Hematopoietic multipotent progenitor cell treated with erythropoietin and hydrocortisone succinate and interleukin-3 and kit ligand, for 17 days (in vitro differentiated cells): Measurements from ENCODE around the gene PDCD4.

ENCODE experiments used
- DNase-seq: peaks from one replicate; pipeline ENCODE4 v3.0.0-alpha.2; 2015; ENCODE audit warnings: low spot score

PDCD4 gene

DNA sequence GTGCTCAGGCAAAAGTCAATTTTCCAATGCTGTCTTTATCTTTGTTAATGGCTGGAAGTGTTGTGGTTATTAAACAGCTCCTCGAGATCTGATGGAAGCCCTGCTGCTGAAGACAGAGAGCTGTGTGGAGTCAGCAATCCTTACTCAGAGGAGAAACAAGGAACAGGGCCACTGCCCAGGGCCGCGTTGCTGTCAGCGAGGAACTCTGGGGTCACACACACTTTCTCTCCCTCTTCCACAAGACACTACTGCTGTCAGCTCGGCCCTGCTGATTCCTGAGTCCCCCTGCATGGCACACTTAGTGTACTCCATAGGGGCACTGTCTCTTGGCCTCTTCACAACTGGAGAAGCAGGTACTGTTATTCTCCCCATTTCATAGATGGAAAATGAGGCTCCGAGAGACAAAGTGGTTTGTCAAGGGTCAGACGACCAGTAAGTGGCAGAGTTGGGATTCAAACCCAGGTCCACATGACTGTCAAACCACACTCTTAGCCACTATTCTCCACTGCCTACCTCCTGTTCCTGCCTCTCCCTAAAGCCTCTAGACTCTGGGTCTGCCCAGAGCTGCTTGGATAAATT lies 29.3 kb upstream of the PDCD4 start:
- no peak for DNase-seq

DNA sequence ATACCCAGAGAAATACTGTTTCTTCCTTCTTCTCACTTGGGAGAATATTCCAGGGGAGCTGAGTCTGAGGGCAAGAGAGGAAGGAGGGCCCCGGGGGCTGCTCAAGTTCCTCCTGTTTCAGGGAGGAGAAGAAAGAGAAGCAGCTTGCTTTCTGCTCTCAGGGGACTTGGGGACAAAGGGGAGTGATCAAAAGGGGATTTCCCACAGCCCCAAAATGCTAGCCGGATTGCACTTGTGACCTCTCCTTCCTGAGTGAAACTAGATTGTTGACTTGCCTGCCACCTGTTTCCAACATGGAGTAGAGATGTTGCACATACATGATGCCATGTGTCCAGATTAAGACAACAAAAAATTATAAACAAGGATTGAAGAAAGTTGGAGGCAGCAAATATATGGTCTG lies 28.7 kb upstream of the PDCD4 start:
- no peak for DNase-seq

DNA sequence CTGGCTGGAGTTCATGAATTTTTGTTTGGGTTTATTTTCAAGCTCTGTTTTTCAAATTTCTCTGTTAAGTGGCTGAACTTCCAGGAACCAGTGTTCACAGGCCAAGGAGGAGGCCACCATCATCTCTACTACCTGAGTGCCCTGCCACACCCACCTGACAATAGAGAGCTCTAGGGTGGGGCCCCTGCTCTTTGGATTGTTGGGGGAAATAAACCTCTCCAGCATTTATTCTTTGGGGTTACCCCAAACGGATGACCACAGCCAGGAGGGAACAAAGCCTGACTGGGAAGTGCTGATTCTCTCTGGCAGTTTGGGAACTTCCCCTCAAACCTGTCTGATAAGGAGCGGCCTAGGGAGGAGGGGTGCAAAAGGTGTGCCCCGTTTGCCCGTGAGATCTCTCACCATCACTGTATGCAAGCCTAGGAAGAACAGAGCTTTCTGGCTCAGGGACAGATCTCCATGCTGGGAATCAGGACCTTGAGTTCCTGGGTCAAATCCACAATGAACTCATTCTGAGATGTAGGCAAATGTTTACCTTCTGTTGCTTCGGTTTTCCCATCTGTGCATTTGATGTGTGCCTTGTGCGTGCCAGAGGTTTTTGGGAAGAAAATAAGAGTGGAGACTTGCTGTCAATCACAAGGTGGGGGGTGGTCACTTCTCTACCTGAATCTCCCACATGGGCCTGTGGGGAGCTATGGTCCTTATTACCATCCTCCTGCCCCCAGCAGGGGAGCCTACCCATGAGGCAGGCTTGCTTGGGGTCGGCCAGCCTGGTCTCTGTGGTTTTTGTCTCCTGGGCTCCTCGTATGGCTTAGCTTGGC lies 27.7 kb upstream of the PDCD4 start:
- no peak for DNase-seq

DNA sequence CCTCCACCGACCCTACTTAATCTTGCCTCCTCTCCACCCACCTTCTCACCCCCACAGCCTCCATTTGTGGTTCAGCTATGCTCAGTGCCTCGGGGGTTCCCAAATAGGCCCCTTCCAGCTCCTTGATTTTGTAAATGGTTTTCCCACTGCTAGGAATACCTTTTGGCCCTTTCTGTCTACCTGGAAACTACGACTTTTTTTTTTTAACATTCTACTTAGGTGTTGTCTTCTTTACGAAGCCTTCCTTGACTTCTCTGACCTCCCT lies 27.2 kb upstream of the PDCD4 start:
- DNase-seq = no peak

DNA sequence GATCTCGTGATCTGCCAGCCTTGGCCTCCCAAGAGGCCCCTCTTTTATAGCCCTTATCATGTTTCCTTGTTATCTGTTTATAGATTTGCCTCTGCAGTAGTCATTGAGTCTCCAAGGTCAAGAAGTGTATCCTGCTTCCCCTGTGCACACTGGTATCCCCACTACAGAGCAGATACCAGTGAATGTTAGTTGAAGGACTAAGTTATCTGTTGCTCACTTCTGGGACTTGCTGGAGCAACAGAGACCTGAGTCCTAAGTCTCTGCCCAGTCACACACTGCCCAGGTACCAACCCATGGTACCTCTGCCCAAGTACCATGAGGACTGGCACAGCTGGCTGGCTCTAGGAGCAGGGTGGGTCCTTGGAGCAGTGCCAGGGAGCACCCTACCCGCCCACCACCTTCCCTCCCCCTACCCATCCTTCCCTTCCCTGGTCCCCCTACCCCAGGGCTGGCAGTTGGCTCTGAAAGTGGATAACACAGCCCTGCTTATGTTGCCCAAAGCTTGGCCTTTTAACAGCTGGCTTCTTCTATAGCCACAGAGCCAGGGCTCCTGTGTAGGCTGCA lies 26.5 kb upstream of the PDCD4 start:
- no peak for DNase-seq

DNA sequence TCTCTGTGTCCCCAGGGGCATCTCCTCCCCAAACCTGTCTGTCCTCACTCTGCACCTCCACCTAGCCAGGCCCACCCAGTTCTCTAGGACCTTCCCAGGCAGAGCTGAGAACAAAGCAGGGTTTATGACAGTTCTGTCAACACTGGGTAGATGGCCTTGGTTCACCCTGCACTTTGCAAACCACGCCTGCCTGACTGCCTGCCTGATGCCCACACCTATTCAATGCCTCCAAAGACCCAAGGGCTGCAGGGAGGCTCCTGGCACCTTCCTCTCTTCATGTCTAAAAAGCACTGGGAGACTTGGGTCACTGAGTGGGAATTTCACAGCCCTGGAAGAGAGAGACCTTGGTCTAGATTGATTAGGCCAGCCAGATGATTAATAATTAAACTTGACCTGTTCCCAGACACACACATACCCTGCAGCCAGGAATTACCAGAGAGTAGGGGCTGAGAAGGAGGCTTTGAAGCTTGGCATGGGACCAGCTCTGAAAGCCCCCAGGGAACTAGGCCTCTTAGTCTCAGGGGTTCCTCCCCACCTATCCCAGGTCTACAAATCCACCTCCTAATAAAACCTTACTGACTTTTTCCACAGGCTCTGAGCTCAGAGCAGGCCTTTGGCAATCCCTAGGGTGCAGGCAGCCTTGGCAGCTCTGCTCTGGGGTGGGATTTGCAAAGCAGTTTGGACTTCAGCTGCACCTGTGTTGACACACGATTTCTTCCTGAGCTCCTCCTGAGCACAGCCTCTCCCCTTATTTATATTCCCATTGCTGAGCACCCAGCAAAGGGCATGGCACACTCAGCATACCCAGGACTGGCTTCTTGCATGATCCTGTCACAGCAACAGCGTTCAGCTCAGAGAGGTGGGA lies 25.7 kb upstream of the PDCD4 start:
- no peak for DNase-seq

DNA sequence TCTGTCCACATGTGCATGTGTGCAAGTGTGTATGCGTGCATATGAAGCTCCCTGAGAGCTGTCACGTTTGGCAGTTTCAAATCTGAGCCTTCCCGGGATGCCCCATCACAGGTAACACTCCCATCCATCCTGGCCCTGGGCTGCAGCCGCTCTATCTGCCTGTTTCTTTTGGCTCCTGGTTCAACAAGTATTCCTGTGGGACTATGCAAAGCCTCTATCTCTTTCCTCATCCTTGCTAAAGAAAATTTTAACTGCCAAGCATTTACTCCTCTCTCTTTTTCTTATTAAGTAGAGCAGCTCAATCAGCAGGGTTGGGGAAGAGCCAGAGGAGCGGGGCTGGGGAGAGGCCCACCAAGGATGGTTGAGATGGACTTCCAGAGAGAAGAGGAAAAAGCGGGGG lies 24.4 kb upstream of the PDCD4 start:
- no peak for DNase-seq

DNA sequence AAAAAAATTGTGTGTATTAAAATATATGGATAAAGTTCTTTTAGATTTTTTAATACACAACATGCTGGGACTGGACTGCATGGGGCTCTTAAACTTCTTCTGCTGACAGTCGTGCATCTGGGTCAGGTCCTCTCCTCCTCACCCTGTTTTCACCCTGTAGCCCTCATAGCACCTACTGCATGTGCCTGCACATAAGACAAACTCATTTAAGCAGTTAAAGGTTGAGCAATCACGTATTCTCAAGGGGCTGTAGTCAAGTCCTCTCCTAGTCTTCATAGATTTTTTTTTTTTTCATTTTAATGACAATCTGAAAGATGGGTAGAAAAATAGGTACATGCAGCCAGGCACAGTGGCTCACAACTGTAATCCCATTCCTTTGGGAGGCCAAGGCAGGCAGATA lies 23.6 kb upstream of the PDCD4 start:
- no peak for DNase-seq

DNA sequence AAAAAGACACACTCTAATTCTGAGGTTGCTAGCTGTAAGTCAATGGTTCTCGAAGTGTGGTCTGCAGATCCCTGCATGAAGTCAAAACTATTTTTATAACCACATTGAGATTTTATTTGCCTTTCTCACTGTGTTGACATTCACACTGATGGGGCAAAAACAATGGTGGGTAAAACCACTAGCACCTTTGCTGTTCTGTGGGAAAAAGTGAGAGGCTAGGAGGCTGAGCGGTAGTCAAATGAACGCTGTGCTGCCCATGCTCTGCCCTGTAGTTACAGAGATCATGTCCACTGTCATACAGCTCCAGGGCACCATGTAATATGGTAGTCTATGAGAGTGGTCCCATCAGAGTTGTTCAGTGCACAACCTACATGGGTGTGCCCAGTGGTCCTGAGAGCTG lies 21.6 kb upstream of the PDCD4 start:
- DNase-seq = no peak

DNA sequence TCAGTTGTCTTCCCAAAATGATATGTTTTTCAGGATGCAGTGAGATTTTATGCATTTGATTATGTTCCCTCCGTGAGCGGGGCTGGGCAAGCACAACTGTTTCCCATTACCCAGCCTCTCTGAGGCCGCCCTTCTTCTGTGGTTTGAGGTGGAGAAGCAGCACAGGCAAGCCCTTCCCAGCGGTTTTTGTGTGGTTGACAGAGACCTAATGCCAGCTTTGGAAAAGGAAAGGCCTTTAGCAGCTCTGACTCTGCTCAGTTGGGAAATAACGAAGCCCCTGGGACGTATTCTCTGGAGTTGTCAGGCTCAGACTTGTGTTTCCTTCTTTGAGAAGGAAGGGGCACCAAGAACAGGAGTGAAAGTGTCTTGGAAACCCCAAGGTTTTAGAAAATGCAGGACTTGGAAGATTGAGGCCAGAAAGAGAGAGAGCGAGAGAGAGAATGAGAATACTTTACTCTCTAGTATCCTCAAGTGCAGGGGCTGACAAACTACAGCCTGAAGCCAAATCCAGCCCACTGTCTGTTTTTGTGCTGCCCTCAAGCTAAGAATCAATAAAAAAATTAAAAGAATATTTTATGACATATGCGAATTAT lies 20.6 kb upstream of the PDCD4 start:
- DNase-seq = no peak

DNA sequence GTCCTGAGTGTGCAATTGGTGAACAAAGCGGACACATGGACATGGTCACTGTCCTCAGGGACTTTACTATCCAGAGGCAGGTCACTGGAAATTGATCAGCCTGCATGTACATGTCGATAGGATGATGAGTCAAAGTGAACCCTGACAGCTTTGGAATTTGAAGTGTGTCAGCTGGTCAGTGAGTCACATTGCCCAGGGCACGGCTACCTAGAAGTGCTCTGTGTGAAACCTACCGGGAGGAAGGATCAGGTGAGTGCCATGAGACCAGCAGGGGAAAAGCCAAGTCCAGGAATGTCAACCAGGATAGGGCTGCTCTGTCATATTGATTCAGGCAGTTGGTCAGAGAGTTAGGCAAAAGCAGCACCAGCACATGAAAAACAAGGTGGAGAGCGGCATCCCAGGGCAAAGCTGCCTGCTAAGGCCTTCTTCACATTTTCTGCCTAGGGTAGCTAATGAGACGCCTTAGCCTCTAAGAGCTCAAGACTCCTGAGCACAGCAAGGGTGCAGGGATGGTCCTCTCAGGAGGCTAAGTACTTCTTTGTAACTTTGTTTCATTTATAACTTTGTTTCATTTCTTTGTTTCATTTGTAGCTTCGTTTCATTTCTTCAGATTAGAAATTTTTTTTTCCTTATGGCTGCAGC lies 19.4 kb upstream of the PDCD4 start:
- no peak for DNase-seq

DNA sequence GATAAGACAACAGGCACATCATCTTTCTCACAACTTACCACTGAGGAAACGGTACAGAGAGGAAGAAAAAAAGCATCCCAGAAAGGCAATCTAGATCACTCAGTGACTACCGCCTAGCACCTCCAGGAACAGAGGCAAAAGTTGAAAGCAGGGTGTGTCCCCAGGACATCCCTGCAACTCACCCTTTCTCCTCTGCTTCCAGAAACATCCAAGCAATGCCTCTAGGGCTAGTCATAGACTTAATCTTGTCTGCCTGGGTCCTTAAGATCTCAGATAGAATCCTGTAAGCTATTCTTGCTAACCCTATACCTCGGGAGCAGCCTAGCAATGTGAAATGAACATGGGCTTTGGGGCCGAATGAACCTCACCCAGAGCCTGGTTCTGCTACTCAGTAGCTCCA lies 18.8 kb upstream of the PDCD4 start:
- DNase-seq = no peak

DNA sequence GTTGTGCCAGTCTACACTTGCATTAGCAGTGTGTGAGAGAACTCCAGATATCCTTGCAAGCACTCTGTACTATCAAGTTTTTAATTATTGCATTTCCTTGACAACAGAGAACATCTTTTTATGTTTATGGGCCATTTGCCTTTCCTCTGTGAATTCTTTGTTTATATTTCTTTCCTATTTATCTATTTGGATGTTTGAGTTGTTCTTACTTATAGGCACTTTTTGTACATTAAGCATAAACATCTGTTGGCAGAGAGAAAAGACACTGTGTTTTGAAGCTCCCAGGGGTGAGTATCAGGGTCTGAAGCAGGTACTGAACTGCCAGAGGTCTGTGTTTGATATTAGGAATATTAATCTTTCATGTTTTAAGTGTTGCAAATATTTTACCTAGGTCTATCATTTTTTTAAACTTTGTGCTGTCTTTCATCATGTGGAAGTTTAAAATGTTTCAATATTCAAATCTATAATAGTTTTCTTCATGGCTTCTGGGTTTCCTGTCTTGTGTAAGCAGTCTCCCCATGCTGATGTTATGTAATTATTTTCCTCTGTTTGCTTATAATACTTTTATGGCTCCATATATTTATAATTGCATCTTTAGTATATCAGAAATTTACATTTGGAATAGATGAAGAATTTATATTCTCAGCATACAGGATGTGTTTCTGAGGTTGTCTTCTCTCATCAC lies 17.7 kb upstream of the PDCD4 start:
- no peak for DNase-seq

DNA sequence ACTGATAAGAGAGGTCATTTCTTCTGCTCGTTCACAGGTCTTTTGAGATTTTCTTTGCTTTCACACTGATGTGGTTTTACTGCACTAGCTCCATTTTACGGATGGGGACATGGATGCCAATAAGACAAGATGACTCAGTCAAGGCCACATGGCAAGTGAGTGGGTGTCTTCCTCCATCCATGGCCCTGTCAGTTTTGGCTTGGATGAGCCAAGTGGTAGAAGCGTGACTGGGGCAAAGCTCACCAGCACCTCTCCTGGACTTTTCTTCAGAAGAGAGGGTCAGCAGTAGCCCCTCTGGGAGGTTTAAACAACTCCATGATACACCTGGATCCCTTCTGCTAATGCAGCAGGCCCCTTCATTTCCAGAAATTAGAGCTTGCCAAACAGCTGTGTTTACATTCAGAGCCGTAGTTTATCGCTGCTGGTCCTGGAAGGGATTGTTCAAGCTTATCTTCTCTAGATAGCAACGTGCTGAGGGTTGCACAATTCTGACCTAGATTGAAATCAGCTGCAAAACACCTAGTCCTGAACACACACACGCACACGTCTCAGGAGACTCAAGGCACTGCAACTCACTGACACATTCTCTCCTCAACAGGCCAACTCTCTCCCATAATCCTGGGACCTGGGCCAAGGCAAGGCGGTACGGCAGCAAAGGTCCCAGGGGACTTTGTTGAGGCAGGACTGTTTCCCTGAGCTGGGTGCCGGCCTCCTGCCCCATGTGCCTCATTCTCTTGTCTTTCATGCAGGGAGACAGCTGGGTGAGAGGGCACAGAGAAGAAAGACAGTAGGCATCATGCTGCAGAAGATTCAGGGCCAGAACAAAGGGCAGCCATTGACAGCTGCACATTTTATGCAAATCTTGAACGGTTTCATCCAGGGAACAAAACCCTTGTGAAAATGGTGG lies 14.2 kb upstream of the PDCD4 start:
- peak; percentile 54 for DNase-seq

DNA sequence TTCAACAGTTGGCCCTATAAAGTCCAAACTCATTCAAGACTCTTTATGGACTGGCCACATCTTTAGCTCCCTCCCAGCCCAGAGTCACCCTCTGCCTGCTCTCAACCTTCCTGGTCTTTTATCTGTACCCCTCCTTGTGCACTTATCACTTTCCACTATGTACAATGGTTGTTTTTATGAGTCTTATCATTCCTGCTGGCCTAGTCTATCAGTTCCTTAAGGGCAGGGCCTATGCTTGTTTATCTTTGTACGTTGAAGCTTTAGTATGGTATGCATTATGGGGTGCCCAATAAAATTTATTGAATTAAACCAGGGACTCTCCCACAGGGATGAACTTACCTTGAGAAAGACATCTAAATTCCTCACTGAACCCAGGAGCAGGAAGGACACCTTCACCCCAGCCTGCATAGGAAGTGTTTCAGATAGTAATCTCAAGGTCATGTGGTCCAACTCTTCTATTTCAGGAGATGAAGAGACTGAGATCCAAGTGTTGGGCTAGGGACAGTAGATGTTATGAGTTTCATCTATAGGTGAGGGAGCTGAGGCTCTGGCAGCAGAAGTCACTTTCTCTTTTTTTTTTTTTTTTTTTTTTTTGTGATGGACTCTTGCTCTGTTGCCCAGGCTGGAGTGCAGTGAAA lies 13.3 kb upstream of the PDCD4 start:
- DNase-seq = peak; percentile 53

DNA sequence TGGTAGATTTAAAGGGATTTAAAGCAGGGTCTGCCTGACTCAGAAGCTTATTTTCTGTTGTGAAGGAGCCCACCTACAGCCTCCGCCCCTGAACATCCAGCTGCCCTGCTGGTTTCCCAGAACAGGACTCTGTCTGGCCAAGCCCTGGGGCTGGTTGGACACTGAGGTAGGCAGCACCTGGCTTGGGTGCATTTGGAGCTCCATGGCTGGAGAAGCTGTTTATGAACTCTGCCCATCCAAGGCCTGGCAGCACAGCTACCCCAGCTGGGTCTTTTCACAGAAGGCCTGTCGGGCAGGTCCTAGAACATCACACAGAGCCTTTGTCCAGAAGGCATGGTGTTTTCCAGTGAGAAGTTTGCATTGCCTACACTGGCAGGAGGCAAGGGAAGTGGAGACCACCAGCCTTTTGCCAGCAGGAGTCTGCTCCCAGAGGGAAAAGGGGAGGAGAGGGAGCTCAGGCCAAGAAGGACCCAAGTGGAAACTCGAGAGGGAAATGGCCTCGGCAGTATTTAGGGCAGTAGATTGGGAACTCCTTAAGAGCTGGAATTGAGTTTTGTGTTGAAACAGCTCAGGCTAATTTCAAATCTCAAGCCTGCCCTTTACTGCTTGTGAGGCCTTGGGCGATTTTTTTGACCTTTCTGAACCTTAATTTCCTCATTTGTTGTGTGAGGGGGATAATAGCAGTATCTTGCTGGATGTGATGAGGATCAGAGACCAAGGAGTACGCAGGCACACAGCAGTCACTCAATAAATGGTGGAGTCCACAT lies 12.3 kb upstream of the PDCD4 start:
- no peak for DNase-seq

DNA sequence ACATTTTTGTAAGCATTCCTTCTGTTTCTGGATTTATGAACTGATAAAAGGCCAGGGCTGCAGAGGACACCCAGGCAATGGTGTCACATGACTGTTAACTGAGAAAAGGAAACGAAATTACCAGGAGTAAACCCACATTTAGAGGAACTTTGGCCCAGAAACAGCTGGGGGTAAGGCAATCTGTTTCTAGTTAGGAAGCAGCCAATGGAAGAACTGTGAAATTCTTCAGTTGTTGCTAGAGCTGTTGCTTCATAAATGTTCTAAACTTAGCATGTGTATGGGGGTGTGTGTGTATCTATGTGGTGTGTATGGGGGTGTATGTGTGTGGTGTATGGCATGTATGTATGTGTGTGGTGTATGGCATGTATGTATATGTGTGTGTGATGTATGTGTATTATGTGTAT lies 11.8 kb upstream of the PDCD4 start:
- no peak for DNase-seq

DNA sequence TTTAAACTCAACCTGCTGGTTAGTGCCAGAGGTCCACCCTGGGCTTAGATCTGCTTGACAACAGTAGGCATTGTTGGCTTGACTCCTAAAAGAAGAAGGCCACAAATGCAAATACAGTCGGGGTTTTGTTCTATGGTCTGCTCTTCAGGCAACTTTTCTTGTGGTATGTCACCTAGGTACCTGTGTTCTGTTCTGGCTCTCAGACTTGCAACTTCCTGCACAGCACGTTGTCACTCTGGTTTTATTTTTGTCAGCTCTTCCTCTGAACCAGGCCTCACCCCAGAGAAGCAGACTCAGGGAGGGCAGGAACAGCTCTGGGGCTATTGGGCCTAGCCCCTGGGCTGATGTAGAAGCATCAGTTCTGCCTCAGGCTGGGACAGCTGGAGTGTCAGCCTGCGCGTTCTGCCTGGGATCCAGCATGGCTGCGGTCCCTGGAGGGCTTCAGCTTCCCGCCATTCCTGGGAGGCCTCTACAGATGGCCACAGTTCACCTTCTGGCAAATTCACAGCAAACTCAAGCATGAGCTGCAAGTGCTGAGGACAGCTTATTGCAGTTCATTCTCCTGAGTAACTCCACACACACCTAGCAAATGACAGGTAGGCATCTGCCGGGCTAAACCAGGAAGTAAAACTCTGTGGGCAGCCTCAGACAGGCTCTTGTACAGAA lies 11.0 kb upstream of the PDCD4 start:
- no peak for DNase-seq

DNA sequence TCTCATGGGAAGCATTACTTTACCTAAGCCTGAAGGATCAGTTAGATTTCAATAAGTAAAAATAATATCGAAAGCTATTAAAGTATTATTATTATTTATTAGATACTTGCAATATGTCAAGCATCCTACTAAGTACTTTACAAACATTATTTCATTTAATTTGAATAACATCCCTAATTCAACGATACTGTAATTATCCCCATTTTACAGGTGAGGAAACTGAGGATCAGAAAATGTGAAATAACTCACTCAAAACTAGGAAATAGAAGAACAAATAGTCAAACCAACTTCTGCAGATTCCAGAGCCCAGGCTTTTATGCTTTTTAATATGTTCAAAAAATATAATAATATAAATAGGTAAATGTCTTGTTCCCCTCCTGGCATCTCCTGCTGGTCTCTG lies 10.3 kb upstream of the PDCD4 start:
- DNase-seq = no peak
